Measurements from ENCODE around the gene TMEM200A.

- TF ChIP-seq CTCF (conservative IDR thresholded peaks at IDR 0.05), result no peak
- no peak for TF ChIP-seq EZH2 (IDR thresholded peaks at IDR 0.05; ENCODE audit: low read depth)
These were observed 65.6 kb downstream of the TMEM200A start for GRCh38 chr6:130431346-130431852.
